COR-L47 (cell line): ENCODE measurements around the gene SNX7.

Experiments used
- DNase-seq: peaks from one replicate; lab custom pipeline; 2025; lab: John Stamatoyannopoulos, UW

The SNX7 gene, protein sequence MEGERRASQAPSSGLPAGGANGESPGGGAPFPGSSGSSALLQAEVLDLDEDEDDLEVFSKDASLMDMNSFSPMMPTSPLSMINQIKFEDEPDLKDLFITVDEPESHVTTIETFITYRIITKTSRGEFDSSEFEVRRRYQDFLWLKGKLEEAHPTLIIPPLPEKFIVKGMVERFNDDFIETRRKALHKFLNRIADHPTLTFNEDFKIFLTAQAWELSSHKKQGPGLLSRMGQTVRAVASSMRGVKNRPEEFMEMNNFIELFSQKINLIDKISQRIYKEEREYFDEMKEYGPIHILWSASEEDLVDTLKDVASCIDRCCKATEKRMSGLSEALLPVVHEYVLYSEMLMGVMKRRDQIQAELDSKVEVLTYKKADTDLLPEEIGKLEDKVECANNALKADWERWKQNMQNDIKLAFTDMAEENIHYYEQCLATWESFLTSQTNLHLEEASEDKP

DNA sequence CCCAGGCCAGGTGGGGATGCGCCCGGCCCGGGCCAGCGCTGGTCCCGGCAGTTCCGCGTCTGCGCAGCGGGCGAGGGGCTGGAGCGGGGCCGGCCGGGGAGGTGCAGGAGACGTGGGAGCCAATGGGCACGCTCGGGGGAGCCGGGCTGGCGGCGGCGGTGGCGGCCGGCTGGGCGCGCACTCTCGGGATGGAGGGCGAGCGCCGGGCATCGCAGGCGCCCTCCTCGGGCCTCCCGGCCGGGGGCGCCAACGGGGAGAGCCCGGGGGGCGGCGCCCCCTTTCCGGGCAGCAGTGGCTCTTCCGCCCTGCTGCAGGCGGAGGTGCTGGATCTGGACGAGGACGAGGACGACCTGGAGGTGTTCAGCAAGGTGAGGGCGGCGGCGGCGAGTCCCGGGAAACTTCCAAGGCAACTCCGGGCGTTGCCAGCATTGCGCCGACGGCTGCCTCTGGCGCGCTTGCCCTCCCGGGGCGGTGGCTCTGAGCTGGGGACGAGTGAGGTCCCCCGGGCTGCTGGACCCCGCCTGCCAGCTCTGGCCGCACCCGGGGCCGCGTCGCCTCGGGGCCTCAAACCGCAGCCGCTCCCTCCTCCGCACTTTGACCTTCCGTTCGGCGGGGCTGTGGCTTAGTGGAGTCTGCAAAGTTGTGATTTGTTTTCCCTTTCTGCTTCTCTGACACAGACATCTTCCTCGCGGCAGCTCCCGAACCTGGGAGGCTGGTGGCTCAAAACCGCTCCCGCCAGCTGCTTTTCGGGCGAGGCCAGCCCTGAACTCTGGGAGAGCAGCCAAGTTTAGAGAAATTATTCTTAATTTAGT is at the start of gene SNX7:
SNX7 (plus strand) TSS at position 178 of the 812 bp plus-strand sequence; CDS start at position 189, 11 bp downstream.
- peak; percentile 57 for DNase-seq

DNA sequence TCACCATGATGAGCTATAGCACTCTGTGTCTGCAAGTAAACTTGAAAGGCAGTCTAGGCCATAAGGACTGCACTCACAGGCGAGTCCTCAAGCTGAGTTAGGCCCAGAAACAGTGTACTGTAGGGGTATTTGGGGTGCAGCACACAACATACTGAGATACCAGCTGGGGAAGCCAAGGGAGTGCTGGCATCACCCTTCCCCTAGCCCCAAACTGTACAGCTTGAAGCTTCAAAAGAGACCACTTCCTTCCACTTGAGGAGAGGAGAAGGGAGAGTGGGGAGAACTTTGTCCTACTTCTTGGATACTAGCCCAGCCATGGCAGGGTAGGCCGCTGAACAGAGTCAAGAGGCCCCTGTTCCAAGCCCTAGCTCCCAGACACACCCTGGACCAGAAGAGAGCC is 24.2 kb upstream of the SNX7 start:
- no peak for DNase-seq

DNA sequence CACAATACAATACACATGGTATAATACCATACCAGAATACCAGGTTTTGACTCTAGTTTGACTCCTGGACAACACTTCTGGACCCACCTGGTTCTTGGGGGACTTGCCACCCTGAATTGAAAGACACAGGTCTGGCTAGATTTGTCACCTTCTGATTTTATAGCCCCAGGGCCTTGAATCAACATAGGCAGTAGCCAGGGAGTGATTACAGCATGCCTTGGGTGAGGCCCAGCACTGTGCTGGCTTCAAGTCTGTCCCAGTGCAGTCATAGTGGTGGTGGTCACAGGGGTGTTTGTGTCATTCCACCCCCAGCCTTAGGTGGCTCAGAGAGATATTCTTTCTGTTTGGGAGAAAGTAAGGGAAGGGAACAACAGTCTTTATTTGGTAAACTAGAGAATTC is 23.3 kb upstream of the SNX7 start:
- no peak for DNase-seq

DNA sequence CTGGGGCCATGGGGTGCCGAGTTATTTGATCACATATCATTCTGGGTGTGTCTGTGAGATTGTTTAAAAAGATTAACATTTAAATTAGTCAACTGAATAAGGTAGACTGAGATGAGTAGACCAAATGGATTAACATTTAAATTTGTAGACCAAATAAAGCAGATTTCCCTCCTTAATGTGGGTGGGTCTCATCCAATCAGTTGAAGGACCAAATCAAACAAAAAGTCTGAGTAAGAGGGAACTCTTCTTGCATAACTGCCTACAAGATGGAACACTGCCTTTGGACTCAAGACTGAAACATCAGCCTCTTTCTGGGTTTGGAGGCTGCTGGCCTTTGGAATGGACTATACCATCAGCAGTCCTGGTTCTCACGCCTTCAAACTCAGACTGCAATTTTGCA is 17.0 kb upstream of the SNX7 start:
- no peak for DNase-seq

DNA sequence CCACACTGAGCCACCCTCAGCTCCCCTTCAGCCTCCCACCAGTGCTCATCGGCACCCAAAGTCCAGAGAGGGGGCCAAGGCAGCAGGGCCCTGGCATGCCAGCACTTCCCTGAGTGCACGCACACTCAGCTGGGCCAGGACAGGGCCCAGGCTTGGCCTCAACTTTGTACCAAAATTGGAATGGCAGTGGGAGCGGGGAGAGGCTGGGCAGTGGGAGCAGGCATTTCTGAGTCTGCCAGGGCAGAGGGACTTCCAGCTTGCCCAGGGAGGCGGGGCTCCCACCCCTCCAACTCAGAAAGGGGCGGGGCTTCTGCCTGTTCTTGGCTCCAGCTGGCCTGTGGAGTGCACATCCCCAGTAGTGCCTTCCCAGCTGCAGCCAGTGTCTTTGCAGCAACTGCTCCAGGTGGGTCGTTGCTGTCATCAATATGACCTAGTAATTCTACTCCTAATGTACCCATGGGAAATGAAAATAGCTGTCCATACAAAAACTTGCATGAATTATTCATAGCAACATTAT is 10.3 kb upstream of the SNX7 start:
- DNase-seq = no peak

DNA sequence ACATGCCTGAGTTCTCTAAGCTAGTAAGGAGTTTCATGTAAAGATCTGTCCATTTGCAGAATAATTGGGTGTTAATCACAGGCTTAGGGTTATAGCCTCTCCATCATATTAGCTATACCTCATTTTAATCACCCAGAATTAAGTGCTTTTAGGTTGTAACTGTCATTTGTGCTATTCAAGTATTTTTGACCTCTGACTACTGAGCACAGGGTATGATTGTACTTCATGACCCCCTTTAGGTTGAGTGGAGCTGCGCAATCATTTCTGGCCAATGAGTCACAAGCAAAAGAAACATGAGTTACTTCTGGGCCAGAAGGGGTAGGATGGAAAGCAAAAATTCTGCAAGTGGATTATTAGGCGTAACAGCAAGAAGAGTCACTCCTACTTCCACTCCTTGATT is 8.4 kb upstream of the SNX7 start:
- DNase-seq = no peak

DNA sequence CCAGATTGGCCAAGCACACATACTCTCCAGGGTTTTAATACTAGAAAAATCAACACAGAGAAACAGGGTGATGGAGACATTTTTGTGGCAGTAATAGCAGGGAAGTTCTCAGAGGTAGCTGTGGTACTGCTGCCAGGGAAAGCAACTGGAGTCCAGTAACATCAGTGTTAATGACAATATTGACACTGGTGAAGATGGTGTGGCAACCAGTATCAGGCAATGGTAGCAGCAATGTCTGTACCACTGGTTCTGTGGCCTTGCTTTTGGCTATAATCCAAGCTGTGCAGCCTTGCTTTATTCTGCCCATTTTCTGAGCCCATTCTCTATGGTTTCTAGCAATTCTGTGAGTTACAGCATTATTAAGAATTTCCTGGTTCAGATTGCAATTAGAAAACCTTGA is 1.6 kb upstream of the SNX7 start:
- no peak for DNase-seq

DNA sequence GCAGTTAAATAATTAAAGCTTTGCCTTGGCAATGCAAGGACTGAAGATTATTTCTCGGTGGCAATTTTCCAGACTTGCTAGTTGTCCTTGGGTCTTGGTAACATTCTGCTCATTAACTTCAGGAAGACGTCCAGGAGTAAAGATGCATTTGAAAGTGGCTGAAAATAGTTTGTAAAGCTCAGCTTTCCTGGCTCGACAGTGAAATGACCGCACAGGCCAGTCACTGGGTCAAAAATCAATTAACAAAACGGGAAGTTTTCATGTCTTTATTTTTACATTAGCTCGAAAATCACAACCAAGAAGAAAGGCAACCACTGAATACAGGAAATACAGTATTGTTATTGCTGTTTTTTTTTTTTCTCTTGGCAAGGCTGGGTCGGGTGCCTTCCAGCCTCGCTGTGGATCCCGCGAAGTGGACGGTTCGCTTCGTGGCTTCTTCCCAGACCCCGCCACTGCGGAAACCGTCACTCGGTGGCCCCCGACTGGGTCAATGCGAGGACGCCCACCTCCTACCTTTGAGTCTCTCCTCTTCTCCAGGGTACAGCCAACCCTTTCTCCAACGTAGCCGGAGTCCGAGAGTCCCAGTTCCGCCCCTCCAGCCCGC is 479 bp upstream of the SNX7 start:
- no peak for DNase-seq

DNA sequence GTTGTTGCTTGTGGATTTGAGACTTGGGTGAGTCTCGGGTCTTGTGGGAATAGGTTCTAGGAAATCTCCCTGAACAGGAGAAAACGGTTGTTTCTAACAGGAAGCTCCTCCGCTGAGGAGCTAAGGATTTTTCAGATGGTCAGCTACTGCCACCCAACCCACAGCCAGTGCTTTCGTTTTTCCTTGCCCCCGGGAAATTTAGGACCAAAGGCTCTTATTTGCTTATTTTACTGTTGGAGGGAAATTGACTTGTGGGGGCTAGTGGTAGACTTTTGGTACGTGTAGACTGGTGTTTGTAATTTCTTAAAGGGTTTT is 792 bp downstream of the SNX7 start:
- no peak for DNase-seq

DNA sequence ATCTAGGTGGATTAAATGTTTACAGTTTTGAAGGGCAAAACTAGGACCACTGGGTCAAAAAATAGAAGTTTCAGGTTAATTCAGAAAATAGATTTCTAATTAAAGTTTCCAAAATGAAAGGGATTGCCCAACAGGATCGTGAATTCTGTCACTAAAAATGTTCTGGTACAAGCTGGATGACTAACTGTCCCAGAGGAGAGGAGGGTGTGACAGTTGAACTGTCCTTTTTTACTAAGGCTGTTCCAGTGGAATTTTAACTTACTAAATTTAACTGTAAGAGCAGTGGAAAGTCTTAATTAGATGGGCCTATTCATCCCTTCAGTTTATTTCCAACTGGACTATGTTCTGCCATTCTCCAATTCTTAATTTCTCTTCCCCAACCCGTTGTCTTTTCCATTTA is 7.2 kb downstream of the SNX7 start:
- no peak for DNase-seq

DNA sequence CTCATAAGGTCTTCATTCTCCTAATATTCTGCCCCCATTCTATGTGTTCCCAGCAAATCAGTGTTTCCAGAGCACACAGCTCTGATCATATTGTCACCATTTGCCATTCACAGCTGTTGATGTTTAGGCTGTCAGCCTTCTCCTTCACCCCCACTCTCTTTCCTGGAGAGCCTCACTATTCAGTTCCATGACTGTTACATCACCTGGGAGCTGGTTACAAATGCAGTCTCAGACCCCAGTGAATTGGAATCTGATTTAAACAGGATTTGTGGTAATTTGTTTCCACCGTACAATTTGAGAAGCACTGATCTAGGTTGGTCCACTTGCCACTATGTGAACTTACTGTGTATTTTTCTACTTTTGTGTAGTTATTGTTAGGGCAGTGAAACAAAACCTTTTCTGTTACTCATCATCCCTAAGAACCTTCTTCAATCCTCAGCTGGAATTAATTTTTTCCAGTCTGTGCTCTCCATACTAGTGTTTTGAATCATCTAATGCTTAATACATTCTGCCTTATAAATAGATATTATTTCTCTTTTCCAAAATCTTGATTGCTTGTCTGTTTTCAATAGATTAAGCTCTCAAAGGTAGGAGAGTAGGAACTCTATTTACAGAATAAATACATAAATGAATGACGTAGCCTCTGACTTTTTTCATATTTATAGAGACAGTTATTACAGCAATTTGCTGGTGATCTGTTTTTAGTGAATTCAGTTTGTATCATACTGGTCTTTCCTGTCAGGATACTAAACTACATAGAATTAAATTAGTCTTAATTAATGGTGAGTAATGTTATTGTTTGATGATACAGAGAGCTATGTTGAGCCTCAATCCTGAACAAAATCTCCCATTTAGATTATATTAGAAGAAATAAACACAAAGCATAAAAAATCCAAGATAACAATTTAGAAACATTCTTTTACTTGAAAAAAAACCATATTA is 8.1 kb downstream of the SNX7 start:
- no peak for DNase-seq

DNA sequence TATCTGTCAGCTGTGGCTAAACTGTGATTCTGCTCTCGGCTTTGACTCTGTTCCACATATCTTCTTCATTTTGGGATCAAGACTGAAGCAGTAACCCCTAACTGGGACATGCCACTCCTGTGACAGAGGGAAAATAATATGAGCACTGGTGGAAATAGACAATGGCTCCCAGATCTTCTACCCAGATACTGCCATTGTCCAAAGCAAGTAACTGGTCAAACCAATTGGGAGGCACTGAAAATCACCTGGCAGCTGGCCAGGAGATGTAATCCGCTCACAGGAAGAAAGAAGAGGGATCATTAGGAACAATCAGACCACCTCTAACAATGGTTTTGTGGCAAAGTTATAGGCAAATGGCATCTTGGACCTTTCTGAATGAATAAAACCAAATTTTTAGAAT is 10.7 kb downstream of the SNX7 start:
- peak; percentile 41 for DNase-seq

DNA sequence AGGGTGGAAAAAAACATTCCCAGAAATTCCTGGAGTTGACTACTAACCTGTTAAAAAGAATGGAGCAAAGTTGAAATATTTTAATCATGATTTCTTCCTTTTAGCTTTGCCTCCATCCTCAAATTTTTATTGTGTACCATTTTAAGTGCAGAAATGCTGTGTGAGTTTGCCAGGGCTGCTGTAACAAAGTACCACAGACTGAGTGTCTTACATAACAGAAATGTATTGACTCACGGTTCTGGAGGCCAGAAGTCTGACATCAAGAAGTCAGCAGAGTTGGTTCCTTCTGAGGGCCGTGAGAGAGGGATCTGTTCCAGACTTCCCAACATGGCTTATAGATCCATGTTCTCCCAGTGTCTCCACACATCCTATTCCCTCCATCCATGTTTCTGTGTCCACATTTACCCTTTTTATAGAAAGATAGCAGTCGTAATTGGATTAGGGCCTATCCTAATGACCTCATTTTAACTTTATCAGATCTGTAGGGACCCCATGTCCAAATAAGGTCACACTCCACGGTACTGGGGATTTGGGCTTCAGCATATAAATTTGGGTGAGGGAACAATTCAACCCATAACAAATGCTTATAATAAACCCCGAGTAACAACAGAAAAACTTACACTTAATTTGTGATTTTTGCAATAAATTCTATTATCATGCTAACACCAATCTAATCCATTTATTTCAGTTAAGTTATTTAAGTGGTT is 12.7 kb downstream of the SNX7 start:
- no peak for DNase-seq

DNA sequence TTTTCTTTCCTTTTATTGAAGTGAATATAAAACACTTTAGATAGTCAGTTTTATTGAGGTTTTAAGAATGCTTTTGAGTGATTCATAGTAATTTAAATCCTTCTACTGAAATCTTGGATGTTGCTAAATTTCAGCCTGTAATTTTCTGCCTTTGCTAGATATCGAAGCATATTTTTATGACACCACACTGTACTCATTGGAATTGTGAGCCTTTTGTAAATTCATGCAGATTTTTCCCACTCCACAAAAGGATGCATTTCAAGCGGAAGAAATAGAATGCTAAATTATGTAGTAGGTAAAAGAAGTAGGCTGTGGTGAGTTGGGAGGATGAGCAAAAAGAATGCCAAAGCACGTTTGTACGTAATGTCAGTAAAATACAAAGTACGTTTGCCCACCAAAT is 13.8 kb downstream of the SNX7 start:
- no peak for DNase-seq

DNA sequence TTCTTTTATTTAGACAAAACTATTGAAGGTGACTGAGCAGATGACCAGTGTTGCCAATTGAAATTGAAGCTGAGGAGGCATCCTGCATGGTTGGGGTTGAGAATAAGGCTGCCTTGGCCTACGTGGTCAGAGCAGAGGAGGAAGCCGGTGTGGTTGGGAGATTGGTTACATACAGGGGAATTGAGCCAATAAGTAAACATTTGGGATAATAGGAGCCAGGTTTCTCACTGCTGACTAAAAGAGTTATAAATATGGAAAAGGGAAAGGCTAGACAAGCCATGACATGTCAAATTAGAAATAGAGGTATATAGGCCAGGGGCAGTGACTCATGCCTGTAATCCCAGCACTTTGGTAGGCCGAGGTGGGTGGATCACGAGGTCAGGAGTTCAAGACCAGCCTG is 15.8 kb downstream of the SNX7 start:
- peak; percentile 55 for DNase-seq

DNA sequence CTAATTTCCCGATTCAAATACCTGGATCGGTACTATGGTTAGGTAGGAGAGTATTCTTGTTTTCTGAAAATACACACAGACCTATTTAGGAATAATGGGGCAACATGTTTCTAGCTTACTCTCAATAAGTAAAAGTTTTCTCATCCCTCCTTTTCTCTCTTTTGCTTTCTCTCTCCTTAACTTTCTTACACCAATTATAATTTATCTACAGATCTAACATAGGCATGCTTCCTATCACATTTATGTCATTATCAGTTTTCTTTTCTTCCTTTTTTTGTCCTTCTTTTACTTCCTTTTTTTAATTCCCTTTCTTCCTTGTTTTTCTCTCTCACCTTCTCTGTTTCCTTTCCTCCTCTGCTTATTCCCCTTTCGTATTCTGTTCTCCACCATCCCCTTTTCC is 20.3 kb downstream of the SNX7 start:
- DNase-seq = no peak

DNA sequence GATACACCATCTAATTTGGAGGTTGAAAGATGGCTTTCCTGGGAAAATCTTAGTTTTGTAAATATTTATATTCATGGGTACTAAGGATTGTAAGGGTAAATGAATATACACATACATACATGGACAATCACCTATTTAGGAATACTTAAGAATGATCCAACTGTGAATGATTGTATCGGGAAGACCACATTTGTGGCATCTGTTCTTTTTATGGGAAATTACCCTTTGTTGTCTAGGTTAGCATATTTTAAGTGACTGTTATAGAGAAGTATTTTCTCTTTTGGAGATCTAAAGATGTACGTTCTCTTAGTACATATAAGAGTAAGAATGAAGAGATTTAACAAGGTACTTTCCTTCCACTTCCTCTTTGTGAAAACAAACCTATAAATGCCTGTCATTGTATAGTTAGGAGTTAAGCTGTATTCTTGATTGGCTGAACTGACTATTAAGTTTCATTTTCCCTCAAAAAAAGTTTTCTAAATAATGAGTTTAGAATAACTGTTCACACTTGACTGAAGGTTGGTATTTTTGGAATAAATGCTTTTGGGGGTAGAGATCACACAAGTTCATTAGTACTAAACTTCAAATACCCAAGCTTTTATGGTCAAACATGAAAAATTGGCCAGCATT is 26.7 kb downstream of the SNX7 start:
- no peak for DNase-seq

DNA sequence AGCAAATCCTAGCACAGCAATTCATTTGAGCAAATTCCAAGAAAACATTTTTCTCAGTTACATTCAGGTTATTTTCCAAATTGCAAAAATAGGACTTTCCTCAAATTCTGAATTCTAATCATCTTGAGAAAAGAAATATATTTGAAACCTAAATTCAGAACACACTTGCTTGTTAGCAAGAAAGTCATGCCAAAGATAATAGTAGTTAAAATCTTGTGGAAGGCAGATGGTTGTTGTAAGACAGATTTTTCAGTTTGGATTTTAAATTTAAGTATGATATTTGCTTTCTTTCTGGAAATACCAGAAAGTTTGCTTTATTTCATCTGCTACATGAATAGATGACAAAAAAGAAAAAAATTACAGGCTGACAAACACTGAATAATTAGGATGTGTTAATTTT is 29.1 kb downstream of the SNX7 start:
- no peak for DNase-seq

DNA sequence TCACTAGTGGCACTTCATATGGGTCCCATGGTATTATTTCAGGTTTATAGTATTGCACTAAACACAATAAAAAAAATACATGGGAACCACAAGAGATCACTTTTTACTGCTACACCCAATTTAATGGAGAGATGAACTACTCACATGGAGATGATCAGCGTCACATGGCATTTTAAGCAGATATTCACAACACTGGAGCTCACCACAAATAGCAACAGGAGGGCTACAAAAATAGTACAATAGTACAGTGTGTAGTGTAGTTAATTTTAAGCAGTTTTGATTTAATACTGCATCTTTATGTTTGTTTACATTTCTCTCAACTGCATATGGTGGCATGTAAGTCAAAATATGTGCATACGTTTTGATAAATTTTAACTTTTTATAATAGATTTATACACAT is 31.0 kb downstream of the SNX7 start:
- DNase-seq = no peak

DNA sequence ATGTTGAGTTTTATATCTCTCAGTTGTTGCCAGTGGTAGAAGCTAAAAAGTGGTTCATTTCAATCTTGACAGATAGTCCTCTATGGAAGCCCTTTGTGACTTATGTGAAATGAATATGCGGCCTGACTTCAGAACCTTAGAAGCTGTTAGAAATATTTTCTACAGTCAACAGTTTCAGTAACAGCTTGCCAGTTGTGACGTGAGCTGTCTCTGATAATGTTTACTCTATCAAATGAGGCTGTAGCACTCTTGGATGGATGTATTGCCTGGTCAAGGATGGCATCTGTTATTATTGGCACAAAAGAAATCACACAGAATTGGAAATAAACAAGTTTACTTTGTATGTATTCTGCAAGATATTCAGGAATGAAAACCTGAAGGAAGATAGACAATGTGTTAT is 31.9 kb downstream of the SNX7 start:
- DNase-seq = no peak

DNA sequence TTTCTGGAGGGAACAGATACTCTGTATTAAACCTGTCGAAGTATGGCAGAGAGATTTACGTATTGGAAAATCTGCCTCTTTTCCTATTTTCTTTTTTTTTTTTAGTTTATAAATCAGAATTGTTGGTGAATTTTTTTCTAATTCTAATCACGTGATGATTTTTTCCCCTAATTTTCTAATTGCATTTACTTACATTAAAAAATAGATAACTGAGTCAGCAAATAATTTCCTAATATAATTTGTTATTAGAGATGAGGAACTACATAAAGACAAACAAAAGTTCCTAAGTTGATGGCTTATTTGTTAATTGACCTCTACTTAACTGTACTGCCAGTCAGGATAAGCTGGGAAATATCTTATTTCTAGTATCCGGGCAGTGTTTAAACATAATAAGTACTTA is 34.6 kb downstream of the SNX7 start:
- DNase-seq = no peak
